NCI-H1092 (cell line): ENCODE measurements around the gene ASB16.

ENCODE experiments used
- DNase-seq: peaks from one replicate; lab custom pipeline; 2025; lab: John Stamatoyannopoulos, UW

Gene ASB16

DNA sequence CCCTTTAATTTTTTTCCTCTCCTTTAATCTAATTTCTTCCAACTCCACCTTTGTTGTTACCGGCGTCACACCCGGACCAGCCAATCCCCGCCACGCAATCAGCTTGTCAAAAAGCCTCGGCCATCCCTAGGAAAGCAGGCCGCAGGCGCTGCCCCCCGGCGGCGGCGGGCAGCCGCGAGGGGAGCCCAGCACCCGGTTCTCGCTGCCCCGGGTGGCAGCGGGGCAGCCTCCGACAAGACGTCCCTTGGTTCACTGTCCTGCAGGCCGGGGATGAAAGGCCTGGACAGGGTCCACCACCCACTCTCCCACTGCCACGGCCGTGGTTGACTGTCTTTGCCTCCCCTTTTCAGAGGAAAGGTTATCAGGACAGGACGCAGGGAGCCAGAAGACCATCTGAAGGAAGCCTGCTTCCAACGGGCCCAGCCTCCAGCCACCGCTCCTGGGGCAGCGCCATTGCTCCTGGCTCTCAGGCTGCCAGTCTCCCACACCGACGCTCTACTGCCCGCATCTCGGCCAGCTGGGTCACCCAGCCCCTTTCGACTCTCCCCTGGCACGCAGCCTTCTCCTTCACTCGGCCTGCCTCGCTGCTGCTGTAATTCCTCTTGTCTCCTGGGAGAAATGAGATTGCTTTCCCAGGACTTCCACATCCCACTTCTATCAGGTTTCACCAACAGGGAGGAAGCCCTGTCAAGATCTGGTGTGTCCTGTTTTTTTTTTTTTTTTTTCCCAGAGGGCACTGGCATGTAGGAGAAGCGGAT lies 51.8 kb downstream of the ASB16 start:
- DNase-seq: peak; percentile 47

DNA sequence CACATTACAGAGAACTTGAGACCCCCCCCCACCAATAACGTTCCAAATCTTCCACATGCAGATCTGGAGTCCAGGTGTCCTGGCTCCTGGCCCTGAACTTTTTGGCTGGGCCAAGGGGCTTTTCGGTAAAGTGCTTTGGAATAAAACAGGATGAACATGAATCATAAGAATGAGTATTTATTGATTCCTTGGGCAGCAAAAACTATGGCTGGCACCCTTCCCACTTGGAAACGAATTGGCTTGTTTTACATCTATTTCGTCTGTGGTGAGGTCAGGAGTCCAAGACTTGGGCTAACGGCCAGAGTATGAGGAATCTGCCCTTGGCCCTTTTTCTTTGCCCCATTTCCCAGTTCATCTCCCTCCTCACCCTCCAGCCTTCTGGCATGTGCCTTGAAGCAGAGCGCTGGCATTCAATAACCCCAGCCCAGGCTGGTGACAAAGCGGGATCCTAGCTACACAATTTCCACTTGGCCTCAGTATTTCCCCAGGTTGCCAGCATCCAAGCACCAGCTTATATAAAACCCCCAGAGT lies 53.1 kb downstream of the ASB16 start:
- DNase-seq: no peak
